ENCODE measurements around the gene TM9SF1.

The TM9SF1 gene

DNA sequence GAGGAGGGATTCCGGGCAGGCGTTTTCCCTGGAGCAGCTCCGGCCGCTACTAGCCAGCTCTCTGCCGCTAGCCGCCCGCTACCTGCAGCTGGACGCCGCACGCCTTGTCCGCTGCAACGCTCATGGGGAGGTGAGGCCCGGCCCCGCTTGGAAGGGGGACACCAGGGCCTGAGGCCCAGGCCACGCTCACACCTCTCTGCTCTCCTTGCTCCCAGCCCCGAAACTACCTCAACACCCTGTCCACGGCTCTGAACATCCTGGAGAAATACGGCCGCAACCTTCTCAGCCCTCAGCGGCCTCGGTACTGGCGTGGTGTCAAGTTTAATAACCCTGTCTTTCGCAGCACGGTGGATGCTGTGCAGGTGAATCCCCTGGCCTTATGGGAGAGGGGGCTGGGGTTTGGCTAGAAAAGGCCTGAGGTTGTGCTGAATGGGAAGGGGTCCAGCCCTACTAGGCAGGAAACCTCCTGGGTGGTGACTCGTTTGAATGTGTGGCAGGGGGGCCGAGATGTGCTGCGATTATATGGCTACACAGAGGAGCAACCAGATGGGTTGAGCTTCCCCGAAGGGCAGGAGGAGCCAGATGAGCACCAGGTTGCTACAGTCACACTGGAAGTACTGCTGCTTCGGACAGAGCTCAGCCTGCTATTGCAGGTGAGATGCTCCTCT is 47.3 kb downstream of the TM9SF1 start:
- no peak for DNase-seq

DNA sequence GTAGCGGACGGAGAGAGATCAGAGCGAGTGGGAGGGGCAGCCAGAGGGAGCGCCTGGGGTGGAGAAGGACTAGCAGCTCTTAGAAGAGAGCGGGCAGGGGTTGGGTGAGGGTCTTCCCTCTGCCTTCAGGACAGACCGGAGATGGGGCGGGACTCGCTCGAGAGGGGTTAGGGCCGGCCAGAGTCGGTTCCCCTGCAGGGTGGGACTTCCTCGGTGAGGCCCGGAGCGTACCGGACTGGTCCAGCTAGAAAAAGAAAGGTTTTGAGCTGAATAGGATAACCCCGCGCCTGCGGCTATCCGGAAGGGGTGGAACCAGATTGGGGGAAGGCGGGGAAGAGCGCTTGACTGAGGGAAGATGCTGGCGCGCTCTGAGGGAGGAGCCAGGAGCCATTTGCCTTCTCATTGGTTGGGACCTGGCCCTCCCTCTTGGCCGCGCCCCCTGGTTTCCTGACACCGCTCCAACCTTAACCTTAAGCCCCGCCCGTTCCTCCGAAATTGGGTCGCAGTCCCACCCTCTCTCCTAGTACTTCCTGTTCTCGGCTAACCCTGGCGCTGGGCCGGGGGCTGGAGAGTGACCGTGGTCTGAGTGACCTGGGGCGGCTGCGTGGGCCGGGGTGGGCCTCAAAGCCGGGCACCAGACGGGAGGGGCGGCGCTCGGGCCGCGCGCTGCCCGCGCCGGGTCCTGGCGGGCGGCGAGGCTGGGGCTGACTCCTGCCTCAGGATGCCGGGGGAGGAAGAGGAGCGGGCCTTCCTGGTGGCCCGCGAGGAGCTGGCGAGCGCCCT is 48.1 kb downstream of the TM9SF1 start, which contains the start of gene RNF31:
RNF31 (plus strand) TSS at position 521 of the 783 bp plus-strand sequence; CDS start at position 722, 201 bp downstream.
- DNase-seq, result peak; percentile 96

- DNase-seq, result peak; percentile 95
Observed at GRCh38 chr14:24146453-24146977, 48.7 kb downstream of the TM9SF1 start, which contains the start of gene PSME2. Gene PSME2, minus strand, starts transcription at chr14:24146610. Its CDS starts 29 bp downstream, at chr14:24146581.

- DNase-seq, result no peak
Observed at GRCh38 chr14:24145690-24146452, 49.4 kb downstream of the TM9SF1 start.

- no peak for DNase-seq
Observed at GRCh38 chr14:24145219-24145618, 50.0 kb downstream of the TM9SF1 start.

DNA sequence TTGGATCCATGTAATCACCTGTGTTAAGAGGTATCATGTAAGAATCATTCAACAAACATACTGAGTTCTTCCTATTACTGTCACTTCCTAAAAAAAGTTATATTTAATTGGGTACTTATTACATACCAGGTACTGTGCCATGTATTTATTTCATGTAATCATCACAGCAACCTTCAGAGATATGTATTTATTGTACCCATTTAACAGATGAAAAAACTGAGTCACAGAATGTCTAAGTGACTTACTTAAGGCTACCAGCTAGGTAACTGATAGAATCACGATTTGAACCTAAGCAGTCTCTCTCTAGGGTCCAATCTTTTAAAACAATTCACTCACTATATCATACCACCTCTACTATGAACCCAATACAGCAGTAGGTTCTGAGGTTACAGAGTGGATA is 50.8 kb downstream of the TM9SF1 start:
- DNase-seq, result no peak

DNA sequence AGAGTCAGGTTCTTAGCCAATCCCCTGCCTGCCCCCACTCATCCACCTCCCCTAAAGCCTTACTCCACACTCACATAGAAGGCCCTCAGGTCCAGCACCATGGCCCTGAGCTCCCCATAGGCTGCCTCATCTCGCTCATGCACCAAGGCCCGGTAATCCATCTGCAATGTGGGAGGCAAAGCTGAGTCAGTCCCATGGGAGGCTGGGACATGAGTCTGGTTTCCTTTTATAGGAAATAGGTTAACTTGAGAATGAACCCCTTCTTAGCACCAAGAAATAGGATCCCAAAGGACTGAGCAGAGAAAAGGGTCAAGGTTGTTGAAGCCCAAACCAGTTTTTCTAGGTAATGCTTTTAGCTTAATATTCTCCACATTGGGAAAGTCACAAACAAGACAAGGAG is 51.7 kb downstream of the TM9SF1 start:
- DNase-seq, result no peak

DNA sequence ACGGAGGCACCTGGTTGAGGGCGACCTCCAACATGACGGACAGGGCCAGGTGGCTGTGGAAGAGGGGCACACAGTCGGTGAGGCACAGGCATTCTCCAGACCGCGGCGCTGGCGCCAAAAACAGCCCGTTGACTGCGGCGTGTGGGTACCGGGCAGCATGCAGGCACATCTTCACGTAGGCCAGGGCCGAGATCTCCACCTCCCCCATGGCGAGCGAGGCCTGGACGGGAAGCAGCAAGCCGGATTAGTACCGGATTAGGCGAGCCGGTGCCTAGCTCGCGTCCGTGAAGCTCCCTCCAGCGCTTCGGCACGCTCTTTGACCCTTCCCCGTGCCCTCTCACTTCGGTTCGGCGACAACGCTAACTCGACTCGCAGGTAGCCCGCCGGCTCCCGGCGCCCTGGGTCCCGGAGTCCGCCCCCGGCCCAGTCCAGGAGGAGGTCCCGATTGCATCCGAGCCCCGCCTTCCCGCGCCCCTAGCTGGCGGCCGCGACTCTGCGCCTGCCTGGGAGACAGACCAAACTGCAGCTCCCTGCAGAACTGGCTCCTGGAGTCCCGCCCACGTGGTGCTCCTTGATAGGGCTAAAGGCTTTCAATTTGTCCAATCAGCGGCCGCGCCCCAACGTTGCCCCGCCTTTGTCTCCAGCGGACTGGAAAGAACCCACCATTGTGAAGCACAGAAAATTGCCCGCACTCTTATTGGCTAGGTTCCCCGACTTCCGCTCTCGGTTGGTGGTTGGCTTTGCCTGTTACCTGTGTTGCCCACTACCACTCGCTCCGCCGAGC is 54.0 kb downstream of the TM9SF1 start, which contains the start of gene EMC9:
EMC9 (minus strand) TSS at position 495 of the 784 bp plus-strand sequence; CDS start at position 208, 287 bp downstream.
- peak; percentile 99 for DNase-seq

GRCh38 chr14:24139272-24139934 is 55.8 kb downstream of the TM9SF1 start:
- no peak for DNase-seq
